Right kidney (tissue), 9 donors: ENCODE data around the gene OR10H2.
"Not testable (repeated sequence)": the region's sequence is repeated elsewhere in the genome, so short reads cannot be mapped to it uniquely, and the experiment has no call there.

Experiments
- DNase-seq: peaks from one replicate; pipeline ENCODE4 v3.0.0-alpha.2; 2016
- long read RNA-seq, 8 donors: transcript quantifications; one replicate each; lab custom pipeline, GENCODE V29; 2026

OR10H2 gene, protein sequence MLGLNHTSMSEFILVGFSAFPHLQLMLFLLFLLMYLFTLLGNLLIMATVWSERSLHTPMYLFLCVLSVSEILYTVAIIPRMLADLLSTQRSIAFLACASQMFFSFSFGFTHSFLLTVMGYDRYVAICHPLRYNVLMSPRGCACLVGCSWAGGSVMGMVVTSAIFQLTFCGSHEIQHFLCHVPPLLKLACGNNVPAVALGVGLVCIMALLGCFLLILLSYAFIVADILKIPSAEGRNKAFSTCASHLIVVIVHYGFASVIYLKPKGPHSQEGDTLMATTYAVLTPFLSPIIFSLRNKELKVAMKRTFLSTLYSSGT
- long read RNA-seq, donor 1: 0 reads
- long read RNA-seq, donor 2: 0 reads
- long read RNA-seq, donor 3: 0 reads
- long read RNA-seq, donor 4: 0 reads
- long read RNA-seq, donor 5: 0 reads
- long read RNA-seq, donor 6: 0 reads
- long read RNA-seq, donor 7: 0 reads
- long read RNA-seq, donor 8: 0 reads

DNA sequence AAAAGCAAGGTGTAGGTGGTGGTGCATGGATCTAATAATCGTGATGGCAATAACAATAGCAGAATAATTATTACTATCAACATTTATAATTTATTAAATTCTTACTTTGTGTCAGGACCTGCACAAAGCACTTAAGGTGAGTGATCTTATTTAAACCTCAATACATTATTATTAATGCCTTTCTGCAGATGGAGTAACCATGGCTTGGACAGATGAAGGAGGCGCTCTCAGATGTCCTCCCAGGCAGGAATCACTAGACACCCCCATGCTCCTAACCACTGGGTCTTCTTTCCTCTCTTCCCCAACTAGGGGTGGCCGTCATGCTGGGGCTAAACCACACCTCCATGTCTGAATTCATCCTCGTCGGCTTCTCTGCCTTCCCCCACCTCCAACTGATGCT lies at the start of gene OR10H2:
Gene OR10H2 (plus strand): TSS at position 301 of the 400 bp plus-strand sequence. CDS start 20 bp downstream, at position 321.
- no peak for DNase-seq

DNA sequence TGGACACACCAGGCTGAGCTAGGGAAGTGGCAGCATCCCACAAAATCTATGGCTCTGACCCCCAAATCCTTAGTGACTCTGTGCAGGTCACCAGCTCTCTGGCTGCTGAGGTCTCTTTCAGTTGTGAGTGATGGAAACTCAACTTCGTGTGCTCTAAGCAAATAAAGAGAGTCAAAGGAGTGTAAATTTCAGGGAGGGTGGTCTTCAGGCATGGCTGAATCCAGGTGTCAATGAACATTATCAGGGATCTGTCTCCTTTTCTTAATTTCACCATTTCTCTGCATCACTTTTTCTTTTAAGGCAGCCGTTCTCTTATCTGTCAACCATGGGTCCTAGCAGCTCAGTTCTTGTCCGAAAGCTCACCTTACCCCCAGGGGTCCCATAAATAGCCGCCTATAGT lies 48.7 kb upstream of the OR10H2 start:
- no peak for DNase-seq

DNA sequence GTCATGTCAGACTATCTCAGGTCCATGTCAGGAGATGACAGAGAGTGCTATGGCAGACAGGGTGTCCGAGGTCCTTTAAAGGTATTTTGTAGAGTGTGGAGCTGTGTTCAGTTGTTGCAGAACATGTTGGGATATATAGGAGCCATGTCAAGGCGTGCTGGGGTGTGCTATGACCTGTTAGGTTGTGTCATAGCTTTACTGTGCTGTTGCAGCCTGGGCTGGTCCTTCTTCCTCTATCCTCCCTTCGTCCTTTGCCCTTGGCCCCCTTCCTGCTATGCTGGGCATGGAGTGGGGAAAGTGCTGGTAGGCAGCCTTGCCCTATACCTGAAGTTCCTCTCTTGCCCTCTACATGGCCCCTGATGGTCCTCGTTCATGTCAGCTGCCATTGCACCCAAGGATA lies 48.0 kb upstream of the OR10H2 start:
- not testable (repeated sequence) for DNase-seq

DNA sequence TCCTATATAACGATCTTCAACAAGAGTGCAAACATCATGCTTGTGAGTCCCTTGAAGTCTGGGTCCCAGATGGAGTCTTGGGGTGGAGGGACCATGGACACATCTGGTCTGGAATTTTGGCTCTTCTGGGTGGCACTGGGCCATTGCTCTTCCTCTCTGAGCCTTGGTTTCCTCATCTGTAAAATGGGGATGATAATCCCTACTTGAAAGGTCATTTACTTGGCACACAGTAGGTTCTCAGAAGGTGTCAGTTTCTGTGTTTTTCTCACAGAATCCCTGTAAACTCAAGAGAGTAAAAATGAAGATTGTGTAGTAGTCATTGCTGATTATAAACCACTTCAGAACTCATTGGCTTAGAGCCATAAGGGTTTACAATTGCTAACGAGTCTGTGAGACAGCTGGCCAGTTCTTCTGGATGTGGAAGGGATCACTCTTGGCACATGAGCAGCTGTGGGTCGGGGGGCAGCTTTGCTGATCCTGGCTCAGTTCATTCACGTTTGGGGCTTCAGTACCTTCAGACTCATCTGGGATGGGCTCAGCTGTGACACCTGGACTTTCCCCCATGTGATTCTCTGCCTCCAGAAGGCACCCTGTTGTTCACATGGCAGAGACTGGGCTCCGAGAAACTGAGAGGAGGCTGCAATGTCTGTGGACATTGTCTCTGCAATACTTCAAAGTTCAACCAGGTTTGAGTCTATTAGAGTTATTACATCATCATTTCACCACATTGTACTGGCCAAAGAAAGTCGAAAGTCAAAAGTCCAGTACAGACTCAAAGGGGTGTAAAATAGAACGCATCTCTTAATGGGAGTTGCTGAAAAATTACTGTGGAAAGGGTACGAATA lies 47.1 kb upstream of the OR10H2 start:
- DNase-seq: no peak

DNA sequence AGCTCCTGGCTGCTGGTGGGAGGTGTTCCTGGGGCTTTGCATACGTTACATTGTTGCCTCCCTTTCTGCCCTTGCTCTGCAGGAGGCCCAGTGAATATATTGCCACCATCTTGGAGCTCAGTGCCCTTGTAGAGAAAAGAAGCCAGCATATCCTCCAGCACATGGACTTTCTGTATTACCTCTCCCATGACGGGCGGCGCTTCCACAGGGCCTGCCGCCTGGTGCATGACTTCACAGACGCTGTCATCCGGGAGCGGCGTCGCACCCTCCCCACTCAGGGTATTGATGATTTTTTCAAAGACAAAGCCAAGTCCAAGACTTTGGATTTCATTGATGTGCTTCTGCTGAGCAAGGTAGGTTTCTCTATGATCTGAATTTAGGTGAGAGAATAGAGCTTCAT lies 44.4 kb upstream of the OR10H2 start:
- no peak for DNase-seq

DNA sequence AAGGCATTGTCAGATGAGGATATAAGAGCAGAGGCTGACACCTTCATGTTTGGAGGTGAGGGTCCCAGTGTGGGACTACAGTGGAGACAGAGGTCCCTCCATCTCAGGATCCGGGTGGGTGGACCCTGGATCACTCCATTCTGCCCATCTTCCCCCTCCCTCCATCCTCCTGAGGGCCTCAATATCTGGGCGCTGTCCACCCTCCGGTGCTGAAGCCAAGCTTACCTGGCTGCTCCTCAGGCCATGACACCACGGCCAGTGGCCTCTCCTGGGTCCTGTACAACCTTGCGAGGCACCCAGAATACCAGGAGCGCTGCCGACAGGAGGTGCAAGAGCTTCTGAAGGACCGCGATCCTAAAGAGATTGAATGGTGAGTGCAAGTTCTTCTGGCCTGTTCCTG lies 43.0 kb upstream of the OR10H2 start:
- no peak for DNase-seq

DNA sequence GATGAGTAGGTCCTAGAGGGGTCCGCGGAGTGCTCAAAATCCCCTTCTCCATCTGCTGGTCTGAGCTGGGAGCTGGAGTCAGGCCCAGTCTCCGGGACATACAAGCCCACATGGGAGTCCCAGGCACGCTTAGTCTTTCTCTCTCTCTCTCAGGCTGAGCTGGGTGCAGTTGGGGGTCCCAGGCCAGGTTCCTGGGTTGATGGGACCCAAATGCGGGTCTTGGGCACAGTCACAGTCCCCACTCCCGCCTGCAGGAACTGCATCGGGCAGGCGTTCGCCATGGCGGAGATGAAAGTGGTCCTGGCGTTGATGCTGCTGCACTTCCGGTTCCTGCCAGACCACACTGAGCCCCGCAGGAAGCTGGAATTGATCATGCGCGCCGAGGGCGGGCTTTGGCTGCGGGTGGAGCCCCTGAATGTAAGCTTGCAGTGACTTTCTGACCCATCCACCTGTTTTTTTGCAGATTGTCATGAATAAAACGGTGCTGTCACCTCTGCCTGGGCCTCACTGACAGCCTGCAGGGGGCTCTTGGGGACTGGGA lies 31.1 kb upstream of the OR10H2 start:
- no peak for DNase-seq

DNA sequence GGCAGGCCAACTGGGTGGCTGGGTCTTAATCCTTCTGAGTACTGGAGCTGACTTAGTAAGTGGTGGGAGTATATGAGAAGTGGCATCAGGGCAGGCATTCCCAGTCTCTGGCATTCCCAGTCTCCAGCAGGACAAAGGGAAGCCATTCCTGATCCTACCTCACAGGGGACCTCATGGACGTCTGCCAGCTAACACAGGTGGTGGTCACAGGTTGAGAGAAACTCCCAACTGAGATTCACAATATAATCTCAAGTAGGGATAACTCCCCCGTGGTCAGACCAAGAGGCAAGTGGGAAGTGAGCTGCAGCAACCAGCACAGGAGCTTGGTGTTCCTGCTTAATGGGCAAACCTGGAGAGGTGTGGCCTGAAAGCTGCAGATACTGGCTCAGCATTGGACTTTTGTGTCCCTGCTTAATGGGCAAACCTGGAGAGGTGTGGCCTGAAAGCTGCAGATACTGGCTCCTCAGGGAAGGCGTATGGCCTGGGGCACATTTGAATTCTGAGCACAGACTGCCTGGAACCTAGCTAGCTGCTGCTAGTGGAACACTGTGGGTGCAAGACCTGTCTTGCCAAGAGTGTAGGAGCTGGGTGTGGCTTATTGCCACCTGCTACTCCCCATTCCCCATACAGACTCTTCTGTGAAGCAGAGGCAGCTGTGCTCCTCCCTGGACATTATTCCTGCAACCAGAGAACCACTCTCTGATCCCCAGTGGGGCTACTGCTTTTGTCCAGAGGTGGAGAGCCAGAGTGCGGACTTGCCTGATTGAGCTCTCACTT lies 25.9 kb upstream of the OR10H2 start:
- no peak for DNase-seq

DNA sequence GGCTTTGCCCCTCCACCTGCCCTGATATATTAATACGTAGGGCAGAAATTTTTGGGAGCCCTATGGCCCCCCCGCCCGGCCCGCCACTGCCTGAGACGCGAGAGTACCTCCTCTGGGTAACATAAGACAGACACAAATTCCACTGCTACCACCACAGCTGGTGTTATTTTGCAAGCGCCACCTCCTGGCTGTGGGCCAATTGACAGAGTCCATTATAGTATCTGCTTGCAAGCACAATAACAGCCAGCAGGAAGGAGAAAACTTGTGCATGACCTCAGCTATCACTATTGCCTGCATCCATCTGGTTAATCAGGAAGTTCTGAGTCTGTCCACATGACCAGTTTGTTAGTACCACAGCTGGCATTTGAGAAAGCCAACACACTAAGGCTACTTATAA lies 25.3 kb upstream of the OR10H2 start:
- no peak for DNase-seq

DNA sequence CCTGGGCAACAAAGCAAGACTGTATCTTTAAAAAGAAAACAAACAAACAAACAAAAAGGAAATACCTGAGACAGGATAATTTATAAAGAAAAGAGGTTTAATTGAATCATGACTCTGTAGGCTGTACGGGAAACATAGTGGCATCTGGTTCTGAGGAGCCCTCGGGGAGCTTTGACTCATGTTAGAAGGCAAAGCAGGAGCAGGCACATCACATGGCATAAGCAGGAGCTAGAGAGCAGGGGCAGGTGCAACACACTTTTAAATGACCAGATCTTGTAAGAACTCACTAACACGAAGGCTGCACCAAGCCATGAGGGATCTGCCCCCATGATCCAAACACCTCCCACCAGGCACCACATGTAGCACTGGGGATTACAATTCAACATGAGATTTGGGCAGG lies 13.2 kb upstream of the OR10H2 start:
- no peak for DNase-seq

DNA sequence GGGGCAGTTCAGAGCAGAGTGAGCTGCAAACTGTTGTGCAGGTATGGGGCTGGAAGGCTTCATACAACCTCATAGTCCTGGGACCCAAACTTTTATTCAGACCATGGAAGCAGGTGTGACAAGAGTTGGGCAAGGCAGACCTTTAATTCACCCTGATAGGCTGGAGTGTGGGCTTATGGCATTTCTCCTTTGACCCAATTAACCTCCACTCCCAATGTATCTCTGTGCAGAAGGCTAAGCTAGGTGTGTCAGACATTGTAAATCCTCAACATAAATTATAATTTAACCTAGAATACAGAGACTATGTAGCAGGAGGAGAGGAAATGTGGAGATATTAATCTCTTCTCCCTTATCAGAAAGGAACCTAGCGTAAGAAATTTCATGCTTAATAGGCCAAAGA lies 12.2 kb upstream of the OR10H2 start:
- DNase-seq: no peak

DNA sequence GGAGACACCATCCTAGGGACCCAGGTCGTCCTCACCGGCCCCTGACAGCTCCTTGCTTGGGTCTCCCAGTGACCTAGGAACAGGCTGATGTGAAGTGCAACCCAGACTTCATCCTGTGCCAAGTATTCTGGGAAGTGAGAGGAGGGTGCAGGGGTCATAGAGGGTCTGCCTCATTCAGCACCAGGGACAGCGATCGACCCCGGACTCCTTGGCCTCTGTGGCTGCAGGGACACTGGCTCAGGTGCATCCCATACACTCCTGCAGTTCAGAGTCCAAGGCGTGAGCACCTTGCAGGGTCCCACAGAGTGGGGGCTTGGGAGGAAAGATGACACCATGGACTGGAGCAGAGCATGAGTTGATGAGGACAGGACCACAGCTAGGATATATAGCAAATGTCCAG lies 10.0 kb upstream of the OR10H2 start:
- DNase-seq: no peak

DNA sequence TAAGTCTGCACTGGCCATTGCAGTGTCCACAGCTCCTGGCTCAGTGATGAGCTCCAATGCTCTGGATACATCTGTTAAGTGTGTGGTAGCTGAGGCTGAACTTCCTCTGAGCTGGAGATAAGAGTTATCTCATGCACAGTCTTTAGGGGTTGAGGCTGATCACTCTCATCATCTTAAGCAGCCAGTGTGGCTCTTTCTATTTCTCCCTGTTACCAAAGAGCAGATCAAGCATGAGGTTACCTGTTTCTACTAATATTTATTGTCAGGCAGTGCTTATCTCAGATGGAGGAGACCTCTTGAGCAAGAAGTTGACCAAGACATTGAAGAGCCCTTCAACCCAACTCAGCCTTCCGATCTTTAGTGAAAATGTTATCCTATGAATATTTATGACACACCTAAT lies 6.6 kb upstream of the OR10H2 start:
- no peak for DNase-seq

DNA sequence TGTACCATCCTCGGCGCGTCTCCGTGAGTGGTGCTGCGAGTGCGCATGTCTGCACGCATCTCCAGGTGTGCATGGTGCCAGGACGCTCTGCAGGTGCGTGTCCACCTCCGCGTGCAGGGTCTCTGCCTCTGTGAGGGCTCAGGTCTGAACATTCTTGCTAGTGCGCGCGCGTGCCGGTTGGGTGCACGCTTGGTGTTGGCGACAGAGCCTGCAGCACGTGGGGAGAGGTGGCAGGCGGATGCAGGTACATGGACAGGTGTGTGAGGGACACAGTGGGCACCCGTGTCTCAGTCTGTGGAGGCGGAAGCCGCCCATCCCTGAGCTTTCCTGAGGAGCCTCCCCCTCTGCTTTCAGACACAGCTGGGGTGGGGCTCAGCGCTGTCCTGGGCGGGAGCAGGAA lies 4.9 kb upstream of the OR10H2 start:
- no peak for DNase-seq

DNA sequence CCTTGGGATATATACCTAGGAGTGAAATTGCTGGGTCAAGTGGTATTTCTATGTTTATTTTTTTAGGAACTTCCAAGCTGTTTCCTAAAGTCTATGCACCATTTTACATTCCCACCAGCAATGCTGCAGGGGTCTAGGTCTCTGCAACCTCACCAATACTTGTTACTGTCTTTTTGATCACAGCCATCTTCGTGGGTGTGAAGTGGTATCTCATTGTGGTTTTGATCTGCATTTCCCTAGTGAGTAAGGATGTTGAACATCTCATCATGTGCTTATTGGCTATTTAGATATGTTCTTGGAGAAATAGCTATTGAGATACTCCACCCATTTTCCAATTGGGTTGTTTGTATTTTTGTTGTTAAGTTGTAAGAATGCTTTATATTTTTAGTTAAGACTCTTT lies 2.7 kb downstream of the OR10H2 start:
- DNase-seq: no peak

DNA sequence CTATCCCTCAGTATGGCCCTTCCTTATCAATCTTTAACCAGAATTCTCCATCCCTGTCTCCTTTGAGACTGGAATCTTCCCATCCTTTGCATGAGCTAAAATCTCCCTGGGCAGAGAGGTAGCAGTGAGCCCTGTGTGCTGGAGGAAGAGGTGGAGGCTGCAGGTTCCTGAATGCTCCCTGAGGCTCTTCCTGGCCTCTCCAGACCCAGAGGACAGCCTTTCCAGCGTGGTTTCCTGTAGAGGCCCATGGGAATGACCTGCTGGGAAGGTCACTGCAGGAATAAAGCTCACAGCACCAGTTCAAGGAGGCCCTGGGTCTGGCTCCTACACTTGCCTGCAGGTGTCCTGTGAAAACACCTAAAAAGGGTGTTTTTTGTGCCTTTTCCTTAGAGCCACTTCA lies 4.6 kb downstream of the OR10H2 start:
- DNase-seq: no peak

DNA sequence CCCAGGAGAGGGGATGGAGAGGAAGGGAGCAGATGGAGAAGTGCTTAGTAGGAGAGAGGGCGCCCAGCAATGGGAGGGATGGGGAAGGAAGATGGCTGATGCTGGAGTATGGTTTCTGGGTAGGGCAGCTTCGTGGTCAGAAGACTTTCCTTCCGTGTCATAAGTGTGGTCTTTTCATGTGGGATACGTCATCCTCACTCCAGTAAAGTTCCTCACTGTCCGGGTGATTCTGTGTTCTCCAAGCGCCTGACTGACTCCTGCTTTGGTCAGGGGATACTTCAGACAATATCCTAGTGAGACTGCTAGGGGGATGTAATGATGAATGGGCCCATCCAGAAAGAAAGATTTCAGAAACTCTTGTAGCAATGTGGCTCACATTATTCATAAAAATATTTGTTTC lies 6.1 kb downstream of the OR10H2 start:
- DNase-seq: no peak

DNA sequence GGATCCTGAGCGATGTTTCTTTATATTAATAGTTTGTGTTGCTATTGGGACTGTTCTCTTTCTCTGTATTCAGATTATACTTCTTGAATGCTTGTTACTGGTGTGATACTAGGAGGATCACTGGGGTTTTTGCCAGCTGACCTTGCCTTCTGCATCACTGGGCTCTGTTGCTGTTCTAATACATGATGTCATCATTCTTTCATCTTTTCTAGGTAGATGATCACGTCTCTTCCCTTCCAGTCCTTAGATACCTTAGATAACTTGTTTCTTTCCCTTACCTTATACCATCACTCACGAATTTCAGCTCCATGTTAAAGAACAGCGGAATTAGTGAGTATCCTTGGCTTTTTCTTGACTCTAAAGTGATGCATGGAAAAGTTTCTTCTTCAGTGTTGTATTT lies 9.9 kb downstream of the OR10H2 start, which contains the start of gene OR10H3:
Gene OR10H3 (plus strand): TSS at position 264 of the 400 bp plus-strand sequence. CDS start 3,408 bp downstream, outside the sequence.
- DNase-seq: no peak

DNA sequence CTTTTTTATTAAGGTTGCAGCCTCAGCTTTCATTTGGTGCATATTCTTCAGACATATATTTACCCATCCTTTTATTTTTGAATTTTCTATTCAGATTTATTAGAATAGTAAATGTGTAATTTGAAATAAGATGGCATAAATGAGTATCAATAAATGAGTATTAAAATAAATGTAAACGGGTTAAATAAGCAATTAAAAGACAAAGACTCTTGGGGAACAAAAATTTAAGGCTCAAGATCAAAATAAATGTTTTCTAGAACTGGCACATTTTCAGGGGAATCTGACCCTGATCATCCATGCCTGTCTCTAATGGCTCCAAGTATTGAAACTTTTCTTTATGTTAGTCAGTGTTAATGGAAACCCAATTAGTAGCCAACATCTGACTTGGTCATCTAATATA lies 13.0 kb downstream of the OR10H2 start:
- no peak for DNase-seq

DNA sequence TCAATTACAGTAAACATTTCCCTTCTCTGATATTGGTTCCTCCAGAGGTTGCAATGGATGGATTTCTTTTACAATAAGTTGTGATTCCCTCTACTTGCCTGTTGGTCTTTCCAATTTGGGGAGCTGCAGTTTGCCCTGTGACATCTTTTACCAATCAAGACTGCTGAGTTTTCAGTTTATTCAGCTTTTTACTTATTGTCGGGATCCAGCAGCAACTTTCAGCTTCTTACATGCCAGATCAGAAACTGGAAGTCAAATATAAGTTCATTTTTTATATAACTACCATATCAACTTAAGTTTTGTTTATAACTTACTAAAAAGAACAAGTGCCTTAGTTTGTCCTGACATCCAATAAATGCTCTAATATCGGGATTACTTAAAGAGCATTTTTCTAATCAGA lies 20.4 kb downstream of the OR10H2 start:
- DNase-seq: no peak

DNA sequence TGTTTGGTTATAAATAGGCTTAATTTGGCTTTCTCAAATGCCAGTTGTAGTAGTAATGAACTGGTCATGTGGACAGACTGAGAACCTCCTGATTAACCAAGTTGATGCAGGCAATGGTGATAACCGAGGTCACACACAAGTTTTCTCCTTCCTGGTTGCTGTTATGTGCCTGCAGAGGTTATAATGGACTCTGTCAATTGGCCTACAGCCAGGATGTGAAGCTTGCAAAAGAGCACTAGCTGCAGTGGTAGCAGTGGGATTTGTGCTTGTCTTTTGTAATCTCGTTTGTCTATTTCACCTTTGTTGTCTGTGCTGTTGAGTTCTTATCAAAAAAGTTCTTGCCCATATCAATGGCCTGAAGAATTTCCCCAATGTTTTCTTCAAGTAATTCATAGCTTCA lies 30.6 kb downstream of the OR10H2 start:
- no peak for DNase-seq

DNA sequence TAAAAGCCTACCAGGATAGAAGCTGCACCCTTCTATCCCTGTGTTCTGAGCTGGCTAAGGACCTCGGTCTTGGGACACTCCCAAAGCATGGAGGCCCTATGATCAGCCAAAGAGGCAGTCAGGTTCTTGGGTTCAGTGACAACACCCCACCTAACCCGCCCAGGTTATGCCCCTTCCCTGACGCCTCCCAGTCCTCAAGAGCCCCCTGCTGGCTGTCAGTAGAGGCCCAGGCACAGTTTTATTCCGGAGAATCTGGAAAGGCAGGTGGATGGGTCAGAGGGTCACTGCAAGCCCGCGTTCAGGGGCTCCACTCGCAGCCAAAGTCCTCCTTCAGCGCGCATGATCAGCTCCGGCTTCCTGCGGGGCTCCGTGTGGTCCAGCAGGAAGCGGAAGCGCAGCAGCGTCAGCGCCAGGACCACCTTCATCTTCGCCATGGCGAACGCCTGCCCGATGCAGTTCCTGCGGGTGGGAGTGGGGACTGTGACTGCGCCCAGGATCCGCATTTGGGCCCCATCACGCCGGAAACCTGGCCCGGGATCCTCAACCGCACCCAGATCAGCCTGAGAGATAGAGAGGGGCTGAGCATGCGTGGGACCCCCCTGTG lies 32.2 kb downstream of the OR10H2 start:
- DNase-seq: no peak
